DND-41 (cell line): ENCODE results near the gene CALB2.

ENCODE experiments used
- EZH2 ChIP-seq: IDR thresholded peaks from 3 replicates; pipeline ENCODE4 v1.6.1; 2012; ENCODE audit warnings: borderline replicate concordance, low read depth, mild to moderate bottlenecking, moderate library complexity, low read length, inconsistent platforms; ENCODE audit not compliant: severe bottlenecking
- TF ChIP-seq, protein P1 (sequence below): IDR thresholded peaks from 2 replicates; pipeline ENCODE4 v1.5.1; 2012; ENCODE audit warnings: borderline replicate concordance, low read length, moderate library complexity, mild to moderate bottlenecking; ENCODE audit not compliant: poor library complexity, severe bottlenecking; ENCODE audit errors: extremely low read depth

DNA sequence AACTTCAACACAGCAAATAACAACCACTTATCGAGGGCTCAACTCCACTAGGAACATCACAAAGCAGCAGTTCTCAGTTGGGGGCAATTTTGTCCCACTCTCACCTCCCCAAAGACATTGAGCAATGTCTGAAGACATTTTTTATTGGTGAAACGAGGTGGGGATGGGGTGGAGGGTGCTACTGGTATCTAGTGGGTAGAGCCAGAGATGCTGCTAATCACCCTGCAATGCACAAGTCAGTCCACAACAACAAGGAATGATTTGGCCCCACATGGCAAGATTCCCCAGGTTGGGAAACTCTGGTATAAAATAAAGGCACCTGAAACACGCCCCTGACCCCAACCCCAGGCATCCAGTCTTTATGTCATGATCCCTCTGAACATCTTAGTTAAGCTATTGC is 50.0 kb downstream of the CALB2 start:
- TF ChIP-seq, protein P1, sequence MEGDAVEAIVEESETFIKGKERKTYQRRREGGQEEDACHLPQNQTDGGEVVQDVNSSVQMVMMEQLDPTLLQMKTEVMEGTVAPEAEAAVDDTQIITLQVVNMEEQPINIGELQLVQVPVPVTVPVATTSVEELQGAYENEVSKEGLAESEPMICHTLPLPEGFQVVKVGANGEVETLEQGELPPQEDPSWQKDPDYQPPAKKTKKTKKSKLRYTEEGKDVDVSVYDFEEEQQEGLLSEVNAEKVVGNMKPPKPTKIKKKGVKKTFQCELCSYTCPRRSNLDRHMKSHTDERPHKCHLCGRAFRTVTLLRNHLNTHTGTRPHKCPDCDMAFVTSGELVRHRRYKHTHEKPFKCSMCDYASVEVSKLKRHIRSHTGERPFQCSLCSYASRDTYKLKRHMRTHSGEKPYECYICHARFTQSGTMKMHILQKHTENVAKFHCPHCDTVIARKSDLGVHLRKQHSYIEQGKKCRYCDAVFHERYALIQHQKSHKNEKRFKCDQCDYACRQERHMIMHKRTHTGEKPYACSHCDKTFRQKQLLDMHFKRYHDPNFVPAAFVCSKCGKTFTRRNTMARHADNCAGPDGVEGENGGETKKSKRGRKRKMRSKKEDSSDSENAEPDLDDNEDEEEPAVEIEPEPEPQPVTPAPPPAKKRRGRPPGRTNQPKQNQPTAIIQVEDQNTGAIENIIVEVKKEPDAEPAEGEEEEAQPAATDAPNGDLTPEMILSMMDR, result no peak
- TF ChIP-seq EZH2, result no peak
